GM12878 (cell line): ENCODE measurements around the gene CD34.

Source experiments
- BCL3 ChIP-seq: IDR thresholded peaks from 2 replicates; pipeline ENCODE4 v1.6.1; 2011; ENCODE audit warnings: borderline replicate concordance, low read depth, mild to moderate bottlenecking, moderate library complexity, low read length; ENCODE audit not compliant: insufficient read depth, poor library complexity, severe bottlenecking
- POLR2AphosphoS5 ChIP-seq: IDR thresholded peaks from 2 replicates; pipeline ENCODE4 v1.6.1; 2011; ENCODE audit warnings: mild to moderate bottlenecking, low read length, inconsistent platforms
- TF ChIP-seq, protein P1 (sequence below): fragments of 150-350 bp; IDR thresholded peaks from 2 replicates; pipeline ENCODE4 v1.6.1; 2014; ENCODE audit warnings: mild to moderate bottlenecking, low read depth, low read length
- TF ChIP-seq, protein P2 (sequence below), 3 experiments: IDR thresholded peaks in 2 of 3; conservative IDR thresholded peaks in 1 of 3; 2 replicates each; pipeline ENCODE4 v1.5.1; 2011; ENCODE audit warnings: low read depth in 3 of 3, low read length in 3 of 3, mild to moderate bottlenecking in 3 of 3, control low read depth in 2 of 3, moderate library complexity in 2 of 3, inconsistent platforms in 1 of 3, mixed read lengths in 1 of 3; ENCODE audit not compliant: control insufficient read depth in 2 of 3, insufficient read depth in 1 of 3; ENCODE audit errors: extremely low read depth in 1 of 3

DNA sequence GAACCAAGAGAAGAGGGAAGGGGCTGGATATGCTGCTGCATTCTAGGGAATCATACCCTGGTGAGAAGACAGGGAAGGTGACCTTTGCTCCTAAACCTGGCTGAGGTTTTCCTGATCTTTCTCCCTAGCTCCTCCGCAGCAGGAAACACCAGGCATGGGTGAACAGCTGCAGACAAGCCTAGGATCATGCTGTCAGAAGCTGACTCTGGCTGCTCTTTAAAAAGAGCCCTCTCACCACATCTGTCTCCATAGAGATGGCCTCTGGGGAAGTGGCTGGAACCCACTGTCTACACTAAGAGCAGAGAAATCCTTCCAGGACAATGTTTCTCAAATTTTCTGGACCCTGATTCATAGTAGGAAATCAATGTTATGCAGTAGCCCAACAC is 57.6 kb downstream of the CD34 start:
- TF ChIP-seq, protein P1, sequence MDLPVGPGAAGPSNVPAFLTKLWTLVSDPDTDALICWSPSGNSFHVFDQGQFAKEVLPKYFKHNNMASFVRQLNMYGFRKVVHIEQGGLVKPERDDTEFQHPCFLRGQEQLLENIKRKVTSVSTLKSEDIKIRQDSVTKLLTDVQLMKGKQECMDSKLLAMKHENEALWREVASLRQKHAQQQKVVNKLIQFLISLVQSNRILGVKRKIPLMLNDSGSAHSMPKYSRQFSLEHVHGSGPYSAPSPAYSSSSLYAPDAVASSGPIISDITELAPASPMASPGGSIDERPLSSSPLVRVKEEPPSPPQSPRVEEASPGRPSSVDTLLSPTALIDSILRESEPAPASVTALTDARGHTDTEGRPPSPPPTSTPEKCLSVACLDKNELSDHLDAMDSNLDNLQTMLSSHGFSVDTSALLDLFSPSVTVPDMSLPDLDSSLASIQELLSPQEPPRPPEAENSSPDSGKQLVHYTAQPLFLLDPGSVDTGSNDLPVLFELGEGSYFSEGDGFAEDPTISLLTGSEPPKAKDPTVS, result no peak
- TF ChIP-seq, protein P2, sequence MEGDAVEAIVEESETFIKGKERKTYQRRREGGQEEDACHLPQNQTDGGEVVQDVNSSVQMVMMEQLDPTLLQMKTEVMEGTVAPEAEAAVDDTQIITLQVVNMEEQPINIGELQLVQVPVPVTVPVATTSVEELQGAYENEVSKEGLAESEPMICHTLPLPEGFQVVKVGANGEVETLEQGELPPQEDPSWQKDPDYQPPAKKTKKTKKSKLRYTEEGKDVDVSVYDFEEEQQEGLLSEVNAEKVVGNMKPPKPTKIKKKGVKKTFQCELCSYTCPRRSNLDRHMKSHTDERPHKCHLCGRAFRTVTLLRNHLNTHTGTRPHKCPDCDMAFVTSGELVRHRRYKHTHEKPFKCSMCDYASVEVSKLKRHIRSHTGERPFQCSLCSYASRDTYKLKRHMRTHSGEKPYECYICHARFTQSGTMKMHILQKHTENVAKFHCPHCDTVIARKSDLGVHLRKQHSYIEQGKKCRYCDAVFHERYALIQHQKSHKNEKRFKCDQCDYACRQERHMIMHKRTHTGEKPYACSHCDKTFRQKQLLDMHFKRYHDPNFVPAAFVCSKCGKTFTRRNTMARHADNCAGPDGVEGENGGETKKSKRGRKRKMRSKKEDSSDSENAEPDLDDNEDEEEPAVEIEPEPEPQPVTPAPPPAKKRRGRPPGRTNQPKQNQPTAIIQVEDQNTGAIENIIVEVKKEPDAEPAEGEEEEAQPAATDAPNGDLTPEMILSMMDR (IDR thresholded peaks at IDR 0.05 in 2 of 3, conservative IDR thresholded peaks at IDR 0.05 in 1 of 3; ENCODE audit: control insufficient read depth in 2 of 3, extremely low read depth in 1 of 3, insufficient read depth in 1 of 3, low read depth in 3 of 3, low read length in 3 of 3), result no peak
- TF ChIP-seq POLR2AphosphoS5 (no peak), BCL3 (no peak)
